H4 (cell line): ENCODE results near the gene ZNF629. TPM values are rescaled to one million over a fixed set of nuclear protein-coding genes. Genes with fewer than 3 reads are reported as not detected.

Experiments used
- total RNA-seq: library from RNA; depleted of rRNA; stranded (reverse); fragments of >200 nt; shearing (Covaris generic); gene quantifications from 2 replicates; pipeline ENCODE4 v1.2.3, GENCODE V29; 2014; rRNA removed

ZNF629 gene
- total RNA-seq, 1 experiment from 2014 or later = 10.7 TPM

Other genes starting within 250 kb of the ZNF629 start
- gene ZNF764, start 228.8 kb downstream of the ZNF629 start, total RNA-seq = 3.2 and 5.2 TPM in 2 replicates
- 3.1 and 6.0 TPM in 2 replicates for gene ZNF688, start 215.5 kb downstream of the ZNF629 start, total RNA-seq
- gene ZNF785, start 201.5 kb downstream of the ZNF629 start, total RNA-seq = 1.3 and 3.1 TPM in 2 replicates
- gene ZNF689, start 176.8 kb downstream of the ZNF629 start, total RNA-seq = 9.6 TPM in 2 replicates
- gene PRR14, start 136.2 kb downstream of the ZNF629 start, total RNA-seq = 5.2 and 13.6 TPM in 2 replicates
- 5.0 and 5.9 TPM in 2 replicates for gene FBRS, start 128.8 kb downstream of the ZNF629 start, total RNA-seq
- 5.0 and 6.2 TPM in 2 replicates for gene SRCAP, start 88.0 kb downstream of the ZNF629 start, total RNA-seq
- gene PHKG2, start 38.8 kb downstream of the ZNF629 start, total RNA-seq = 30.8 and 42.5 TPM in 2 replicates
- gene CFAP119, start 25.1 kb downstream of the ZNF629 start, total RNA-seq = 1.9 and 11.0 TPM in 2 replicates
- gene RNF40, start 24.9 kb downstream of the ZNF629 start, total RNA-seq = 57.9 and 79.2 TPM in 2 replicates
- 22.7 and 25.9 TPM in 2 replicates for gene BCL7C, start 106.9 kb upstream of the ZNF629 start, total RNA-seq
- gene CTF1, start 109.4 kb upstream of the ZNF629 start, total RNA-seq = not detected in 2 replicates
- 5.0 and 13.8 TPM in 2 replicates for gene FBXL19, start 136.4 kb upstream of the ZNF629 start, total RNA-seq
- 30.5 and 43.8 TPM in 2 replicates for gene ORAI3, start 161.9 kb upstream of the ZNF629 start, total RNA-seq
- 1.4 and 1.7 TPM in 2 replicates for gene SETD1A, start 170.5 kb upstream of the ZNF629 start, total RNA-seq
- 0.68 and 1.0 TPM in 2 replicates for gene HSD3B7, start 198.0 kb upstream of the ZNF629 start, total RNA-seq
- gene STX1B, start 223.4 kb upstream of the ZNF629 start, total RNA-seq = 0.04 TPM in 1 of 2 replicates, not detected in the other
- 10.5 and 15.7 TPM in 2 replicates for gene STX4, start 246.4 kb upstream of the ZNF629 start, total RNA-seq